ENCODE data around the gene FOXN3.

DNA sequence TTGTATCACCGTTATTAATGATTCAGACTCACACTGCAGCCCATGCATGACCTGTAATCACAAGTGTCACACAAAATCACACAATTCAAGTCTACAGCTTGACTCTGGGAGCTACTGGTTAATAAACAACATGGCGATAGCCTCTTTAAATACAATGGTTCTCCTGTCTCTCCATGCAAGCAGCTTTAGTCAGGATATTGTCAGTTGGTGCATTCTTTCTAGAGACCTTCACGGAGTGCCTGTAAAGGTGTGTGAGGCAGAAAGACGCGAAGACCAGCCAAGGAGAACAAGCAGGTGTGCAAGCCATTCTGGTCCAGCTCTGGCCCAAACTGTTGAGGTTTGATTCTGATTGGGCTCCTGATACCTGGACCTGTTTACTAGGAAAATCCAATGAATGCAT, 40.0 kb upstream of the FOXN3 start:
- TF ChIP-seq, protein P1, sequence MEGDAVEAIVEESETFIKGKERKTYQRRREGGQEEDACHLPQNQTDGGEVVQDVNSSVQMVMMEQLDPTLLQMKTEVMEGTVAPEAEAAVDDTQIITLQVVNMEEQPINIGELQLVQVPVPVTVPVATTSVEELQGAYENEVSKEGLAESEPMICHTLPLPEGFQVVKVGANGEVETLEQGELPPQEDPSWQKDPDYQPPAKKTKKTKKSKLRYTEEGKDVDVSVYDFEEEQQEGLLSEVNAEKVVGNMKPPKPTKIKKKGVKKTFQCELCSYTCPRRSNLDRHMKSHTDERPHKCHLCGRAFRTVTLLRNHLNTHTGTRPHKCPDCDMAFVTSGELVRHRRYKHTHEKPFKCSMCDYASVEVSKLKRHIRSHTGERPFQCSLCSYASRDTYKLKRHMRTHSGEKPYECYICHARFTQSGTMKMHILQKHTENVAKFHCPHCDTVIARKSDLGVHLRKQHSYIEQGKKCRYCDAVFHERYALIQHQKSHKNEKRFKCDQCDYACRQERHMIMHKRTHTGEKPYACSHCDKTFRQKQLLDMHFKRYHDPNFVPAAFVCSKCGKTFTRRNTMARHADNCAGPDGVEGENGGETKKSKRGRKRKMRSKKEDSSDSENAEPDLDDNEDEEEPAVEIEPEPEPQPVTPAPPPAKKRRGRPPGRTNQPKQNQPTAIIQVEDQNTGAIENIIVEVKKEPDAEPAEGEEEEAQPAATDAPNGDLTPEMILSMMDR (IDR thresholded peaks at IDR 0.05 in 8 of 11, conservative IDR thresholded peaks at IDR 0.05 in 3 of 11): no peak
- TF ChIP-seq POLR2AphosphoS5 (IDR thresholded peaks at IDR 0.05) (no peak), POLR2A (IDR thresholded peaks at IDR 0.05) (no peak)
